Left lung (tissue), 10 donors: ENCODE measurements around the gene RBM39. TPM values are rescaled to one million over a fixed set of nuclear protein-coding genes. Genes with fewer than 3 reads are reported as not detected.
"Not testable (repeated sequence)": the region's sequence is repeated elsewhere in the genome, so short reads cannot be mapped to it uniquely, and the experiment has no call there.

Source experiments
- ATAC-seq: fragments of 200-7000 bp; cut with Tn5 transposase; one replicate; pipeline ENCODE4 v1.9.1; 2020; ENCODE audit warnings: moderate library complexity
- DNase-seq, 4 donors: peaks; one replicate each; pipeline ENCODE4 v3.0.0-alpha.2; 2013 to 2020
- H3K27ac ChIP-seq, 2 donors: fragments of 200-600 bp; sonication (generic) in 1 of 2; one replicate each; pipeline versions ENCODE4 v1.5.0 to v1.8.0; 2020 to 2021
- H3K27me3 ChIP-seq, 2 donors: fragments of 200-600 bp; sonication (generic) in 1 of 2; one replicate each; pipeline versions ENCODE4 v1.5.0 to v1.8.0; 2020 to 2021
- H3K36me3 ChIP-seq, 2 donors: fragments of 200-600 bp; sonication (generic) in 1 of 2; one replicate each; pipeline versions ENCODE4 v1.5.0 to v1.8.0; 2020 to 2021
- H3K4me1 ChIP-seq, 2 donors: fragments of 200-600 bp; one replicate each; pipeline ENCODE4 v1.8.0; 2021
- H3K4me3 ChIP-seq, 2 donors: fragments of 200-600 bp; sonication (generic) in 1 of 2; one replicate each; pipeline versions ENCODE4 v1.5.0 to v1.8.0; 2020 to 2021; ENCODE audit warnings: mild to moderate bottlenecking in 1 of 2
- H3K9me3 ChIP-seq, 2 donors: fragments of 200-600 bp; sonication (generic) in 1 of 2; one replicate each; pipeline versions ENCODE4 v1.5.0 to v1.8.0; 2020 to 2021
- CTCF ChIP-seq, 2 donors: fragments of 200-600 bp; sonication (generic) in 1 of 2; IDR thresholded peaks; one replicate each; pipeline versions ENCODE4 v1.5.0 to v1.8.0; 2021; ENCODE audit warnings: antibody characterized with exemption in 2 of 2
- intact Hi-C, 2 donors: fragments of 100-400 bp; cut with DNase I; formaldehyde crosslinking; loops; one replicate each; pipeline versions ENCODE4 v1.11.2 to v1.14.2; 2022
- polyA plus RNA-seq, 6 donors: library from polyadenylated mRNA; unstranded; fragments of 120-200 nt; gene quantifications; one replicate each; pipeline ENCODE4 v1.2.1, GENCODE V29; 2013; ENCODE audit not compliant: insufficient read length in 6 of 6
- total RNA-seq, 2 donors: library from RNA; stranded (reverse); fragmentation: NEBNext Ultra II Directional; extraction: Animal tissue kit (Norgen Biotek cat#: 25700); gene quantifications; one replicate each; pipeline ENCODE4 v1.2.1, GENCODE V29; 2021
- donor health status: DM: no; HTN: yes; CAD: no.
- donor health status: DM: no; HTN: no; CAD: no.

The RBM39 gene
- total and polyA plus RNA-seq, 8 donors = 242 to 744 (median 685) TPM

DNA sequence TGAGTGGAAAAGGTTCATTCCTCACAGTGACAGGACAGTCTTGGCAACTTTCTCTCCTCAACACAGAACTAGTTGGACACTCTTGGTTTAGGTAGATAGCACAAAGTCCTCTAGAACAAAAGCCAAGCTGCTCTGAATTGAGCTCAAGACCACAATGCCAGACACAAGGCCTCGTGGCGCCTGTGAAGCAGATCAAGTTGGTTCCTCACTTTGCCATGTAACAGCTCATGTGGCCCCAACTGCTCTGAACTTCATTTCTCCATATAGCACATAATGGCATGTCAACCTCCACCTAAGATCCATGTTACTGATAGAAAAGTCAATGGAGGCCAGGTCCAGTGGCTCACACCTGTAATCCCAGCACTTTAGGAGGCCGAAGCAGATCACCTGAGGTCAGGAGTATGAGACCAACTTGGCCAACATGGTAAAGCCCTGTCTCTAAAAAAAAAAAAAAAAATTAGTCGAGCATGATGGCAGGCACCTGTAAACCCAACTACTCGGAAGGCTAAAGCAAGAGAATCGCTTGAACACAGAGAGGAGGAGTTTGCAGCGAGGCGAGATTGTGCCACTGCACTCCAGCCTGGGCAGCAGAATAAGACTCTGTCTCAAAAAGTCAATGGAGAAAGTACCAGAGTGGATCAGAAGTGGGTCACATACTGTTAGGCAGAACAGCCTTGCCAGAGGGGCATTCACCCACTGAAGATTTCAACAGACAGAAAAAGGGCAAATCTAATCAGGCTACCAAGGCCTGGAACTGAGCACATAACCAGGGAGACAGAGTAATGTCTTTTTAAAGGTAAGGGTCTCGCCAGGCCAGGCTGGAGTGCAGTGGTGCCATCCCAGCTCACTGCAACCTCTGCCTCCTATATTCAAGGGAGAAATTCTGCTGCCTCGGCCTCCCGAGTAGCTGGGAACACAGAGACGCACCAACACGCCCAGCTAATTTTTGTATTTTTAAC is 21.6 kb downstream of the RBM39 start:
- no peak for ATAC-seq
- no peaks in the 10 kb centered on the region for H3K9me3 ChIP-seq
- TF ChIP-seq CTCF (IDR thresholded peaks at IDR 0.05) = no peak
- no peaks in the 10 kb centered on the region for H3K27me3 ChIP-seq
- H3K27ac ChIP-seq = no peak overlapping the region
- intact Hi-C loops = no loop called here
- peaks cover 10 to 100% of the 10 kb centered on the region in 2 donors for H3K36me3 ChIP-seq
- DNase-seq = no peak
- peaks cover 0 to 3% of the 10 kb centered on the region in 2 donors for H3K4me1 ChIP-seq
- no peak overlapping the region for H3K4me3 ChIP-seq

GRCh38 chr20:35719717-35720116 is 22.3 kb downstream of the RBM39 start:
- no peak for TF ChIP-seq CTCF (IDR thresholded peaks at IDR 0.05)
- Histone ChIP-seq H3K9me3 (no peaks in the 10 kb centered on the region), H3K4me3 (no peak overlapping the region), H3K4me1 (peaks cover 0 to 3% of the 10 kb centered on the region in 2 donors), H3K36me3 (peaks cover 9 to 100% of the 10 kb centered on the region in 2 donors), H3K27ac (no peak overlapping the region), H3K27me3 (no peaks in the 10 kb centered on the region)
- intact Hi-C loops = no loop called here
- no peak for ATAC-seq
- no peak for DNase-seq

GRCh38 chr20:35718972-35719635 is 23.0 kb downstream of the RBM39 start:
- TF ChIP-seq CTCF (IDR thresholded peaks at IDR 0.05) = no peak
- H3K4me3 ChIP-seq = no peak overlapping the region
- intact Hi-C loops = no loop called here
- H3K9me3 ChIP-seq = no peaks in the 10 kb centered on the region
- H3K36me3 ChIP-seq = peaks cover 4 to 100% of the 10 kb centered on the region in 2 donors
- peaks cover 0 to 3% of the 10 kb centered on the region in 2 donors for H3K4me1 ChIP-seq
- H3K27me3 ChIP-seq = no peaks in the 10 kb centered on the region
- DNase-seq (no peak), ATAC-seq (no peak)
- no peak overlapping the region for H3K27ac ChIP-seq

GRCh38 chr20:35718321-35718720 is 23.7 kb downstream of the RBM39 start:
- DNase-seq, ATAC-seq, intact Hi-C loops, H3K9me3 ChIP-seq, H3K27me3 ChIP-seq, H3K4me1 ChIP-seq, H3K27ac ChIP-seq, H3K4me3 ChIP-seq: not testable (repeated sequence)
- peaks cover 4 to 100% of the 10 kb centered on the region in 2 donors for H3K36me3 ChIP-seq

- intact Hi-C loops = no loop called here
- H3K4me3 ChIP-seq = no peak overlapping the region
- no peaks in the 10 kb centered on the region for H3K9me3 ChIP-seq
- DNase-seq (no peak), ATAC-seq (no peak)
- H3K27me3 ChIP-seq = no peaks in the 10 kb centered on the region
- H3K4me1 ChIP-seq = peaks cover 0 to 9% of the 10 kb centered on the region in 2 donors
- H3K36me3 ChIP-seq = peaks cover 4 to 100% of the 10 kb centered on the region in 2 donors
- H3K27ac ChIP-seq = no peak overlapping the region
- no peak for TF ChIP-seq CTCF (IDR thresholded peaks at IDR 0.05)
Measured at GRCh38 chr20:35716330-35716729, 25.7 kb downstream of the RBM39 start.
